Activated CD8-positive, alpha-beta T cell treated with anti-CD3 and anti-CD28 coated beads, Interleukin-2, amount 10 ng/mL, durations not matched to agents 7 days and 5 days (primary cell): ENCODE results near the gene CD86. TPM values are rescaled to one million over a fixed set of nuclear protein-coding genes. Genes with fewer than 3 reads are reported as not detected.

ENCODE experiments used
- ATAC-seq: fragments of 150-1000 bp; cut with Tn5 transposase; one replicate; pipeline ENCODE4 v1.10.0; 2021; ENCODE audit warnings: moderate library complexity
- CTCF ChIA-PET: fragments of 350-600 bp; sonication (Branson Sonifier 250); formaldehyde crosslinking; loops from one replicate; lab custom pipeline; 2021; ENCODE audit warnings: antibody characterized with exemption; lab: Charles Lee
- POLR2A ChIA-PET: fragments of 350-600 bp; sonication (Branson Sonifier 250); formaldehyde crosslinking; loops from one replicate; lab custom pipeline; 2021; ENCODE audit warnings: antibody characterized with exemption; lab: Charles Lee
- DNase-seq: peaks from one replicate; pipeline ENCODE4 v3.0.0-alpha.2; 2020
- H3K27ac Mint-ChIP-seq: one replicate; pipeline ENCODE4 v1.8.0; 2021; ENCODE audit warnings: mild to moderate bottlenecking, mixed read lengths
- H3K27me3 Mint-ChIP-seq: one replicate; pipeline ENCODE4 v1.8.0; 2021; ENCODE audit warnings: low read depth, mixed read lengths
- H3K36me3 Mint-ChIP-seq: one replicate; pipeline ENCODE4 v1.8.0; 2021; ENCODE audit warnings: low read depth, mixed read lengths
- H3K4me1 Mint-ChIP-seq: one replicate; pipeline ENCODE4 v1.8.0; 2021; ENCODE audit warnings: low read depth, mixed read lengths
- H3K4me3 Mint-ChIP-seq: one replicate; pipeline ENCODE4 v1.8.0; 2021; ENCODE audit warnings: mild to moderate bottlenecking, mixed read lengths
- H3K9me3 Mint-ChIP-seq: one replicate; pipeline ENCODE4 v1.8.0; 2022; ENCODE audit warnings: mixed read lengths; ENCODE audit not compliant: insufficient read depth
- total RNA-seq, 2 experiments: library from RNA; stranded (reverse); gene quantifications; one replicate each; pipeline ENCODE4 v1.2.3, GENCODE V29; 2021

Gene CD86
- total RNA-seq, 2 experiments from 2014 or later = 0.95 to 1.5 TPM

DNA sequence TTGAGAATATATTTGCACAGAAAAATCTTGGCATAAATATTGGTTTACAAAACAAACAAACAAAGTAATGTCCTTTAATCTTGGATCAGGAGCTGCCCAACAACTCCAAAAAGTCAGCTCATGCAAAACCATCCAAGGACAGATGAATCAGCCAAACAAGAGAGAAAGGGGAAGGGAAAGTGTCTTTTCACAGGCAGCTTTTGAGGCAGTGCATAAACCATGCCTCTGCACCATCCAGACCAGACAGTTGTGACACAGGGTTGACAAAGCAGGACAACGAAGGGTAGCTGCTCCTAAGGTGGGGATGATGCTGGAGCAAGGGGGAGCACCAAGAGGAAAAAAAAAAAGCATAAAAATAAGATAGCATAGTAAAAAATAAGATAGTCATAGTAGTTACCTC lies 8.7 kb downstream of the CD86 start:
- H3K4me1 Mint-ChIP-seq = peaks cover 7% of the 10 kb centered on the region
- no peaks in the 10 kb centered on the region for H3K9me3 Mint-ChIP-seq
- ChIA-PET CTCF (no interaction called here), POLR2A (no interaction called here)
- ATAC-seq (no peak), DNase-seq (no peak)
- no peak overlapping the region for H3K4me3 Mint-ChIP-seq
- no peak overlapping the region for H3K27ac Mint-ChIP-seq
- H3K36me3 Mint-ChIP-seq = no peaks in the 10 kb centered on the region
- H3K27me3 Mint-ChIP-seq = peaks cover 19% of the 10 kb centered on the region

DNA sequence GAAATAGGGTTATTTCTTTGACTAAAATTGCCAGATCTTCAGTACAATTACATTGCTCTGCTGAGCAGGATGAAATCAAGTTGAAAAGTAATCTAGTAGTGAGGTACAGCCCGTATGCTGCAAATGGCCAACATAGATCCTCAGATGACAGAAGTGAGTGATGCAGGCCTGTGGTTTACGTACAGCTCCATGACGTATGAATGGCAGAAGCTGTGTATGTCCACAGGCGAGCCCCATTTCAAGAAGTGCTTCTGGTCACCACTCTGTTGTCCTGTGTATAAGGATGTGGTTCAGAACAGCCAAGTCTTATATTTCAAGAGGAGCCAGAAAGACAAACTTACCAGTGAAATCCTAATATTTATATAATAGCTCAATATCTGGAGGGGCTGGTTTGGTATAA lies 9.2 kb downstream of the CD86 start:
- Mint-ChIP-seq H3K36me3 (no peaks in the 10 kb centered on the region), H3K4me3 (no peak overlapping the region), H3K4me1 (peaks cover 7% of the 10 kb centered on the region), H3K27ac (no peak overlapping the region), H3K27me3 (peaks cover 16% of the 10 kb centered on the region), H3K9me3 (no peaks in the 10 kb centered on the region)
- CTCF ChIA-PET = interaction anchor here (1.9 kb wide), 1 partner anchor 29 kb away, joined by 6 read pairs; no protein-coding TSS in a partner anchor
- POLR2A ChIA-PET = no interaction called here
- no peak for DNase-seq
- no peak for ATAC-seq

DNA sequence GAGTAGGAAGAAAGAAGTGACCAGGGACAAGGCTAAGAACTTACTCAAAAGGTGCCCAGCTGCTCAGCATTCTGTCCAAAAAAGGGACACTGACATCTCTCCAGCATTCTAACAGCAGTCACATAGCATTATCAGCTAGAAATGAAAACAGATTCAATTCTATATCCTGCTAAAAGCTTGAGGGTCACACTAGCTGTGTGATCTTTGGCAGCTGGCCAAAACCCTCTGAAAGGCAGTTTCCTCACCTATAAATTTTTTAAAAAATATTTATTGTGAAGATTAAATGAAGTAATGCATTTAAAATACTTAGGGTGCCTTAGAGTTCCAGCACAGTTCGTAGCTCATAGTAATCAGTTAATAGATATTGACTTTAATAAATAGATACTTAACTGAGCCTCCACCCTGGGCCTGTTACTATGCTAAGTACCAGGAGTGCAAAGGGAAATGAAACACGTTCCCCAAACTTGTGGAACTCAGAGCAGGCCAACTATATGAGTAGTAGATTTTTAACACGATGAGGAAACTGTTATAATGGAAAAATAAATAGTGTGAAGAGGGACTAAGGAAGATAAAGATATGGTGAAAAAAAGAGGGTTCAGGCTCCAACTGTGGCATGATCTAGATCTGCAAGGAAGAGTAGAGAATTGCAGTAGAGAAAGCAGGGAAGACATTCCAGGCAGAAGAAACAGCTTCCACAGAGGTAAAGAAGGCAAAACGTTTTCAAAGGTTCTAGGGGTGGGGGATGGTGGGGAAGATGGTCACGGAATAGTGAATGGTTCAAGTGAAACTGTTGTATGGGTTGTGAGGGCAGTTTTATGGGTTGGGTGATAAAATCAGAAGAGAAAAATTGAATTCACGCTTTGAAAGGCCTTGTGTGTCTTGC lies 11.4 kb downstream of the CD86 start:
- ChIA-PET CTCF (interaction anchor here (1.9 kb wide), 1 partner anchor 26 kb away, joined by 6 read pairs; no protein-coding TSS in a partner anchor), POLR2A (no interaction called here)
- Mint-ChIP-seq H3K27me3 (peaks cover 15% of the 10 kb centered on the region), H3K9me3 (no peaks in the 10 kb centered on the region), H3K4me3 (no peak overlapping the region), H3K4me1 (peaks cover 7% of the 10 kb centered on the region), H3K36me3 (no peaks in the 10 kb centered on the region), H3K27ac (peak overlapping the region; percentile 27)
- DNase-seq (no peak), ATAC-seq (no peak)

DNA sequence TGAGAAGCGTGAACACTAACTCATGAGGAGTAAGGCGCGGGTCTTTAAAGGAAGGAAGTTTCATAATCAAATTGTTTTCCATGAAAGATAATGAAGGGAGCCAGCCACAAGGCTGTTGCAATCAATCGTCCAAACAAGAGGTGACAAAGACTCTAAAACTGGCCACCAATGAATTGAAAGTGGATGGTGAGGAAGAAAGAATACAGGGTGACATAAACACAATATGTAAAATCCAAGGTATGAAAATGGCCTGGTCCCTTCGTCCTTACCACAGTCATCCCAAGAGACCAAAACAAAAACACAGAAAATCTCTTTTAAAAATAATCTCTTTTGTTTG lies 12.0 kb downstream of the CD86 start:
- peaks cover 7% of the 10 kb centered on the region for H3K4me1 Mint-ChIP-seq
- DNase-seq (no peak), ATAC-seq (no peak)
- H3K4me3 Mint-ChIP-seq = no peak overlapping the region
- H3K36me3 Mint-ChIP-seq = no peaks in the 10 kb centered on the region
- H3K27ac Mint-ChIP-seq = peak overlapping the region; percentile 27
- H3K9me3 Mint-ChIP-seq = no peaks in the 10 kb centered on the region
- CTCF ChIA-PET = no interaction called here
- peaks cover 13% of the 10 kb centered on the region for H3K27me3 Mint-ChIP-seq
- POLR2A ChIA-PET = no interaction called here

DNA sequence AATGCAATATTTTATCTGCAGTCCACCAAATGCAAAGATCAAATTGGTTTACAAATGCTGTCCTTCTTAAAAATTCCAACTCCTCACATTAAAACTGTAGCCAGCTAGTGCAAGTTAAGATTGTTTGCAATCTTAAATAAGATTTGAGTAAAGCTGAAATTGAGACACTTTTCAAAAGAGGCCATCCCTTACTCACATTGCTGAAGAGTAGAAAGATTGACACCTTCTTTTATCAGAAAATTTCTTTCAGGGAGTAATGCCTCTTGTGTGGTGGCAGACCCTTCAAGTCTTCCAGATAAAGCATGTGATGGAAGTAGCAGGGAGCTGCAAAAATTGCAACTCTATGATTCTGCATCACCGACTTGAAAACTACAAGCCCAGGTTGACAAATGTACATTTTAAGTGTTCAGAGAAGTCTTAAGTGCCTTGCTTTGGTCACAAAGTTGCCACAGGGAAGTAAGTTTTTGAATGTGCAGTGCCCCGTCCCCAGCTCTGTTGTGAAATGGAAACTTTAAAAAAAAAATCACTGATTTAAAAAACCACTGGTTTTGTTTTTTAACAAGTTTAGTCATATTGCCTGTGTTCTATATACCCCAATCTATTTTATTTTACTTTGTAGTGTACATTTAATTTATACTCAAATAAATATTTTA lies 12.6 kb downstream of the CD86 start:
- ChIA-PET CTCF (no interaction called here), POLR2A (no interaction called here)
- H3K27me3 Mint-ChIP-seq = peaks cover 13% of the 10 kb centered on the region
- no peaks in the 10 kb centered on the region for H3K36me3 Mint-ChIP-seq
- no peak for ATAC-seq
- no peaks in the 10 kb centered on the region for H3K9me3 Mint-ChIP-seq
- H3K27ac Mint-ChIP-seq = no peak overlapping the region
- no peak overlapping the region for H3K4me3 Mint-ChIP-seq
- peaks cover 7% of the 10 kb centered on the region for H3K4me1 Mint-ChIP-seq
- DNase-seq = no peak

DNA sequence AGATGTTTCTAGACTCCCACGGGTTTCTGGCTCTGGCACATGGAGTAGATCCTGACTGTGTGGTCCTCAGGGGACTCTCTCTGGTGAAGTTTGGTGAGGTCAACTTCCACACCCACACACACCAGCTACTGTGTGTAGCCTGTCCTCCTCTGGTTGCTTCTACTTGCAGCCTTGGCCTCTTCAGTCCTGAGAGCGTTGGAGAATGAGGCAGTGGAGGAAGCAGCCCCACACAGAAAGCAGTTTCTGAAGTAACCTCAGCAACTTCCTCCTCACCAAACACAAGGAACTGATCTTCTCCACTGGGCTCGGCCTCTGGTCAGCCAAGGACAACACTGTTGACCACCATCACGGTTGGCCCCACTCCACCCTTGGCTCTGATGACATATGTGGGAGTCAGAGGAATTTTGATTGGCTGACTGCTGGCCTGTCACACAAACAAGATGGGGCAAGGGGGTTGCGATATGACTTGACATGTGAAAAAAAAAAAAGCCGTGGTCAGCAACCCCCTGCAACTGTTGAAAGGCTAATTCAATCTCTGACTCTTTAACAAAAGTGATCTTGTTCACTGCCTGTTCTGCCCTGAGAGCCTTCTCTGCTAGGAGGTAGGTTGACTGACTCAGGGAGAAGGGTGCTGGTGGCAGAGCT lies 19.6 kb downstream of the CD86 start:
- peak; percentile 50 for ATAC-seq
- peak; percentile 43 for DNase-seq
- POLR2A ChIA-PET = no interaction called here
- Mint-ChIP-seq H3K4me3 (peak overlapping the region; percentile 65), H3K36me3 (no peaks in the 10 kb centered on the region), H3K27ac (peak overlapping the region; percentile 88), H3K4me1 (peaks cover 32% of the 10 kb centered on the region), H3K9me3 (no peaks in the 10 kb centered on the region), H3K27me3 (peaks cover 9% of the 10 kb centered on the region)
- CTCF ChIA-PET = interaction anchor here (1.0 to 1.5 kb wide), 3 partner anchors 18 to 225 kb away, joined by 3 to 4 read pairs (median 4); no protein-coding TSS in a partner anchor

DNA sequence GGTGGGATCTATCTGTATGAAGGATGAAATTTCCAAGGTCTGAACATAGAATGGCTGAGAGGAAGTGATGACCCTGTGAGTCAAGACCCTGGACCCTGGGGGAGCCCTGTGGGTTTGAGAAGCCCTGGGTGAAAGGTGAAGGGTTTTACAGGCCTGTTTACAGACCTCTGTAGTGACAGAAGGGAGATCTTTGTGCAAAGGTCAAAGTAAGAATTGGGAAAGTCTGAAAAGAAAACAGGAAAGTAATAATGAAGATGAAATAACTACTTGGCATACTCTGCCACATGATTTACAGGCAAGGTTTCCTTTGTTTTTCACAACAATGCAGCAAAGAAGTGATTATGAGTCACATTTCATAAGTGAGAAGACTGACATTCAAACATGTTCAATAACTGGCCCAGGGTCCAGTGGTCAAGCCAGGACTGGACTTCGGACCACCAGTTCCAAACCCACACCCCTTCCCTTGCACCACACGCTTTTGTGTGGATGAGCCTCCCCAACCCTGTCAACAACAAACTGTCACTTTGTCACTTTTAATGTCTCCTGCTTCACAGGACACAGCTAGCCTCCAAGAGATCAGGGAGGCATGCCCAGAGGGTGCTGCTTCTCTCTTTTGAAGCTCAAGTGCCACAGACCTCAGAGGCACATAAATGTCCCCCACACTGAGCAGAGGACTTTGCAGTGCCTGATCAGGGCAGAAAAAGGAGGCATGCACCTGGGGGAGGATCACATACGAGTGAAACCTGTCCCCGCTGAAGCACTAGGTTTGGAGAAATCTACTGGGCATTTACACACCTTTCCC lies 21.5 kb downstream of the CD86 start:
- Mint-ChIP-seq H3K36me3 (no peaks in the 10 kb centered on the region), H3K27ac (peak overlapping the region; percentile 64), H3K4me1 (peaks cover 45% of the 10 kb centered on the region), H3K9me3 (no peaks in the 10 kb centered on the region), H3K27me3 (peaks cover 6% of the 10 kb centered on the region), H3K4me3 (peak overlapping the region; percentile 12)
- DNase-seq (no peak), ATAC-seq (peak; percentile 30)
- POLR2A ChIA-PET = interaction anchor here (1.0 kb wide), 1 partner anchor 46 kb away, joined by 3 read pairs; no protein-coding TSS in a partner anchor
- CTCF ChIA-PET = interaction anchor here (1.4 to 1.7 kb wide), 2 partner anchors 25 to 222 kb away, joined by 4 to 8 read pairs; no protein-coding TSS in a partner anchor

DNA sequence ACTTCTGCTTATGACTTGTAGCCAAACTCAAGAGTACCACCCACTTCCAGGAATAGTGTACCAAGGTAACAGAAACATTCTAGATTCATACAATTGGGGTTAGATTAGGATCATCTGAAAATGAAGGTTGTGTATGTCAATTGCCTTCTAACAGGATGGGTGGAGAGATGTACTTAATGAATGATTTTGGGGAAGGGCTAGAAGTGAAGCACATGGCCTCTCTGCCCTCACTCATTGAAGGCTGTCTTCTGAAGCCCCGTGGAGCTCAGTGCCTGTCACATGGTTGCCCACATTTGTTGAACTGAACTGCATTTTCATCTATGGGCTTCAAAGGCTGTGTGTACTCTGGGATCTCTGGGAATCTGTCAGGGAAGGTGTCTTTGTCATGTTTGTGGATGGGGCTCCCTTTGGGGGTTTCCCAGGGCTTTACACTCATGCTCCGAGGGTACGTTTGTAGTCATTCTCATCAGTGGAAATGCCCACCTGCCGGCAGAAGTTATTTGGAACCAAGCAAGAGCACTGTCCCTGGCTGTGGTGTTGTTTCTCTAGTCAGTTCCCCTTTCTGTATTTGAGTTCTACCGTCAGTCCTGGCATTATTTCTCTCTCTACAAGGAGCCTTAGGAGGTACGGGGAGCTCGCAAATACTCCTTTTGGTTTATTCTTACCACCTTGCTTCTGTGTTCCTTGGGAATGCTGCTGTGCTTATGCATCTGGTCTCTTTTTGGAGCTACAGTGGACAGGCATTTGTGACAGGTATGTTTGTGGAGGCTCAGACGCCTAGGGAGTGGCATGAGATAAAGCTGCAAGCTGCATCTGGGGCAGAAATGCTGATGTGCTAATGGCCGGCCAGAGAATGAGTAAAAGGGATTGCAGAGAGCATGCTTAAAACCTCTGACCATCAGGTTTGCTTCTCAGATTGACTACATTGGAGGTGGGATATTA lies 22.4 kb downstream of the CD86 start:
- peaks cover 50% of the 10 kb centered on the region for H3K4me1 Mint-ChIP-seq
- DNase-seq = no peak
- POLR2A ChIA-PET = interaction anchor here (1.1 kb wide), 1 partner anchor 243 kb away, joined by 3 read pairs; the partner anchor contains the start of genes EAF2 and IQCB1

DNA sequence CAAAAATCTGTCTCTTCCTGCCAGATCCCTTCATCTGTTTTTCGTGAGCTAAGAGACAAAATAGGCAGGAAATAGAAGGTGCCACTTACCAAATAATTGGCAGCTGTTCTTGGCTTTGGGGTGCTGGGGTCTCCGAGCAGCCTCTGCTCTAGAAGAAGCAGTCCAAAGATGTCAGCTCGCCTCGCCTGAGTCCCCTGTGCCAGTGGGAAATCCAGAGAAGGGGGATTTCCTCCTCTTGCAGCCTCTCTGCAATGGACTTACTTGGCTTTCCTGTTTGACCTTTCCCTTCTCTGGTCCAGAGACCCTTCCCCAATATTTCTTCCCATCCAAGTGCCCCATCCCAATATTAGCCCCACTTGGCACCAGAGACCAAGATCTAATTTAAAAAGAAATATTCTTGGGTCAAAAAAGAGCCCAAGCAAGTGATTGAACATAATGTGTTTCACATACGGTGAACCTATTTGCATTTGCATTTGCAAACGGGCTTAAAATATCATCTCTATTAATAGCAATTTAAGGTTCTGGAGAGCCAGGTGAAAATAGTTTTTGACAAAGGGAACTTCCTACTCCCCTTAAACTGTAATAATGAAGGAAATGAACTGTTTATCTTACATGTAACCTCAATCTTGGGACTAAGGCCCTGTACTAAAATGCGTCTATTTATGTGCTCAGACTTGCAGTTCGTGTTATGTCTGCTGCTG lies 23.2 kb downstream of the CD86 start:
- Mint-ChIP-seq H3K9me3 (no peaks in the 10 kb centered on the region), H3K36me3 (no peaks in the 10 kb centered on the region), H3K27ac (peak overlapping the region; percentile 64), H3K4me1 (peaks cover 50% of the 10 kb centered on the region), H3K27me3 (peaks cover 6% of the 10 kb centered on the region), H3K4me3 (peak overlapping the region; percentile 36)
- POLR2A ChIA-PET = interaction anchor here (1.1 to 1.4 kb wide), 2 partner anchors 13 to 244 kb away, joined by 3 to 4 read pairs; partner anchors contain the start of genes EAF2 and IQCB1
- DNase-seq (no peak), ATAC-seq (no peak)
- CTCF ChIA-PET = interaction anchor here (1.0 to 1.7 kb wide), 2 partner anchors 15 to 23 kb away, joined by 3 to 8 read pairs; no protein-coding TSS in a partner anchor

More for the DNA sequence above, 22.4 kb downstream of the CD86 start:
- CTCF ChIA-PET = interaction anchor here (0.8 to 1.7 kb wide), 3 partner anchors 14 to 24 kb away, joined by 3 to 8 read pairs (median 3); no protein-coding TSS in a partner anchor
- Mint-ChIP-seq H3K9me3 (no peaks in the 10 kb centered on the region), H3K4me3 (peak overlapping the region; percentile 16), H3K27me3 (peaks cover 6% of the 10 kb centered on the region), H3K36me3 (no peaks in the 10 kb centered on the region), H3K27ac (peak overlapping the region; percentile 64)
- peak; percentile 35 for ATAC-seq
